KMS-11 (cell line): ENCODE results near the gene TMEM14A.

Source experiments
- H2AFZ ChIP-seq: fragments of 200-600 bp; sonication (generic); 2 replicates; pipeline ENCODE4 v1.6.1; 2016; ENCODE audit warnings: antibody characterized with exemption, mixed run types, low read depth
- H3K27ac ChIP-seq: fragments of 200-600 bp; sonication (generic); 2 replicates; pipeline ENCODE4 v1.6.1; 2016; ENCODE audit warnings: mild to moderate bottlenecking, mixed run types
- H3K27me3 ChIP-seq: fragments of 200-600 bp; sonication (generic); 2 replicates; pipeline ENCODE4 v1.6.1; 2017; ENCODE audit warnings: mild to moderate bottlenecking, low read depth, mixed run types, moderate library complexity; ENCODE audit not compliant: insufficient read depth
- H3K36me3 ChIP-seq: fragments of 200-600 bp; sonication (generic); 2 replicates; pipeline ENCODE4 v1.6.1; 2017; ENCODE audit warnings: mild to moderate bottlenecking, mixed run types; ENCODE audit not compliant: insufficient read depth
- H3K4me1 ChIP-seq: fragments of 200-600 bp; sonication (generic); 2 replicates; pipeline ENCODE4 v1.6.1; 2016; ENCODE audit warnings: mild to moderate bottlenecking, low read depth, mixed run types; ENCODE audit not compliant: poor library complexity, severe bottlenecking
- H3K4me2 ChIP-seq: fragments of 200-600 bp; sonication (generic); 2 replicates; pipeline ENCODE4 v1.7.0; 2016; ENCODE audit warnings: mild to moderate bottlenecking, mixed run types
- H3K4me3 ChIP-seq: fragments of 200-600 bp; sonication (generic); IDR thresholded peaks from 2 replicates; pipeline ENCODE4 v1.6.1; 2017; ENCODE audit warnings: low read depth, low read length, mixed read lengths; ENCODE audit not compliant: insufficient read depth
- H3K79me2 ChIP-seq: fragments of 200-600 bp; sonication (generic); 2 replicates; pipeline ENCODE4 v1.6.1; 2016; ENCODE audit warnings: low read depth, mixed run types; ENCODE audit not compliant: insufficient read depth
- H3K9ac ChIP-seq: fragments of 200-600 bp; sonication (generic); 2 replicates; pipeline ENCODE4 v1.6.1; 2016; ENCODE audit warnings: mild to moderate bottlenecking, mixed run types
- H4K20me1 ChIP-seq: fragments of 200-600 bp; sonication (generic); 2 replicates; pipeline ENCODE4 v1.6.1; 2016; ENCODE audit warnings: mild to moderate bottlenecking, mixed run types; ENCODE audit not compliant: insufficient read depth
- TF ChIP-seq, protein P1 (sequence below): fragments of 200-600 bp; sonication (generic); conservative IDR thresholded peaks from 2 replicates; pipeline ENCODE4 v1.6.1; 2017; ENCODE audit warnings: low read depth, mild to moderate bottlenecking, antibody characterized with exemption, low read length, moderate library complexity, mixed read lengths

The TMEM14A gene

DNA sequence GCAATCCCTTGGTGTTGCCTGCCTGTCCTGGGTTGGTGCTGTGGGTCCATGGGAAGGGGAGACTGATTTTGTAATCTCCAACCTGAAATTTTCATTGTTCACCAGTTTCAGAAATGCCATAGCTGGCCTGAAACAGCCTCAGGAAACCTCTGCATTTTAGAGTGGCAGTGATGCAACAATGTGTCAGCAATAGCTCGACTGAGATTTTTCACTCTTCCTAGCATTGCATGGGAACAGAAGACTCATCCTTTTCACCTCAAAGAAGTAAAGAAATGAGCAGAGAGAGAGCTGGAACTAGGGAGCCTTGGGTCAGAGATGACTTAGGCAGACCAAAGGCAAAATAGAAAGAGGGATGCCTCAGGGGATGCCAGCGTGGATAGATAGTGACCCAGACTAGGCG lies 23.7 kb upstream of the TMEM14A start:
- Histone ChIP-seq H4K20me1 (no peaks in the 10 kb centered on the region), H3K9ac (no peak overlapping the region), H3K79me2 (no peaks in the 10 kb centered on the region), H3K4me2 (peak overlapping the region; percentile 30; the same call in 1 of the 2 replicates), H3K27ac (no peak overlapping the region), H2AFZ (peak overlapping the region; percentile 28; the same call in 1 of the 2 replicates), H3K4me1 (peaks cover 65% of the 10 kb centered on the region), H3K27me3 (no peaks in the 10 kb centered on the region), H3K4me3 (no peak overlapping the region), H3K36me3 (no peaks in the 10 kb centered on the region)
- TF ChIP-seq, protein P1, sequence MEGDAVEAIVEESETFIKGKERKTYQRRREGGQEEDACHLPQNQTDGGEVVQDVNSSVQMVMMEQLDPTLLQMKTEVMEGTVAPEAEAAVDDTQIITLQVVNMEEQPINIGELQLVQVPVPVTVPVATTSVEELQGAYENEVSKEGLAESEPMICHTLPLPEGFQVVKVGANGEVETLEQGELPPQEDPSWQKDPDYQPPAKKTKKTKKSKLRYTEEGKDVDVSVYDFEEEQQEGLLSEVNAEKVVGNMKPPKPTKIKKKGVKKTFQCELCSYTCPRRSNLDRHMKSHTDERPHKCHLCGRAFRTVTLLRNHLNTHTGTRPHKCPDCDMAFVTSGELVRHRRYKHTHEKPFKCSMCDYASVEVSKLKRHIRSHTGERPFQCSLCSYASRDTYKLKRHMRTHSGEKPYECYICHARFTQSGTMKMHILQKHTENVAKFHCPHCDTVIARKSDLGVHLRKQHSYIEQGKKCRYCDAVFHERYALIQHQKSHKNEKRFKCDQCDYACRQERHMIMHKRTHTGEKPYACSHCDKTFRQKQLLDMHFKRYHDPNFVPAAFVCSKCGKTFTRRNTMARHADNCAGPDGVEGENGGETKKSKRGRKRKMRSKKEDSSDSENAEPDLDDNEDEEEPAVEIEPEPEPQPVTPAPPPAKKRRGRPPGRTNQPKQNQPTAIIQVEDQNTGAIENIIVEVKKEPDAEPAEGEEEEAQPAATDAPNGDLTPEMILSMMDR = no peak

DNA sequence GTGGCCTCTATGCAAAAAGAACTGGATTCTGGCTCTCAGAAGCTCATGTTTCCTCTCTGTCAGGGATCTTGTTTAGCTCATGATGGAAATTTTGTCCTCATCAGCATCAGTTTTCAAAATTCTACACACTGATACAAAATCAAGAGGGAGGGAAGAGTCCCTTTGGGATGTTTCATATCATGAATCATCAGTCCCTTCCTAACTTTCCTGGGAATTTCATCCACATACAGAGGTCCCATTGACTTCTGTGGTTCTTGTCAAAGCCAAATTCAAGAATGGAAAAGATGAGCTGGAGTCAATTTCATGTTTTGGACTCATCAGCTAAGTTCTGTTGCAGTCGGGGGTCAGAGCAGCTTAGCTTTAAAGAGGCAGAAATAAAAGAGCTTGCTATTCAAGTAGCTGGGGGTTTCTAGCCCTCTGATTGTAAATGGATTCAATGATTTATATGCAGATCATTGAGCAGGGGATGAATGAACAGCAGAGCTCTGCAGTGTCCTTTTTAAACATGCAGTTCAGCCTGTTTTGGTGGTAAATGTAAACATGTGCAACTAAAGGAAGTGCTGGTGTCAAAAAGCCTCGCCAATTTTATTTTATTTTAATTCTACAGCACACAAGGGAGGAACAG lies 21.3 kb upstream of the TMEM14A start:
- H3K4me1 ChIP-seq = peaks cover 69% of the 10 kb centered on the region
- no peaks in the 10 kb centered on the region for H3K27me3 ChIP-seq
- no peak overlapping the region for H2AFZ ChIP-seq
- no peaks in the 10 kb centered on the region for H4K20me1 ChIP-seq
- no peaks in the 10 kb centered on the region for H3K79me2 ChIP-seq
- no peak overlapping the region; the same call in 1 of the 2 replicates for H3K4me2 ChIP-seq
- no peak overlapping the region for H3K4me3 ChIP-seq
- H3K9ac ChIP-seq = no peak overlapping the region
- no peak overlapping the region for H3K27ac ChIP-seq
- H3K36me3 ChIP-seq = no peaks in the 10 kb centered on the region
- TF ChIP-seq, protein P1 = no peak

- Histone ChIP-seq H3K79me2 (no peaks in the 10 kb centered on the region), H4K20me1 (no peaks in the 10 kb centered on the region), H2AFZ (peak overlapping the region; percentile 38; the same call in 1 of the 2 replicates), H3K27ac (no peak overlapping the region), H3K4me3 (no peak overlapping the region), H3K4me1 (peaks cover 67% of the 10 kb centered on the region), H3K27me3 (no peaks in the 10 kb centered on the region), H3K9ac (no peak overlapping the region), H3K36me3 (no peaks in the 10 kb centered on the region), H3K4me2 (peak overlapping the region; percentile 51)
- TF ChIP-seq, protein P1 = no peak
Measured at GRCh38 chr6:52650941-52651340, 20.0 kb upstream of the TMEM14A start.

GRCh38 chr6:52653151-52653550 lies 17.8 kb upstream of the TMEM14A start:
- Histone ChIP-seq H3K9ac (no peak overlapping the region), H3K27me3 (no peaks in the 10 kb centered on the region), H3K36me3 (no peaks in the 10 kb centered on the region), H3K4me3 (no peak overlapping the region), H3K79me2 (no peaks in the 10 kb centered on the region), H4K20me1 (no peaks in the 10 kb centered on the region), H2AFZ (no peak overlapping the region), H3K4me2 (no peak overlapping the region), H3K27ac (no peak overlapping the region), H3K4me1 (peaks cover 44% of the 10 kb centered on the region)
- TF ChIP-seq, protein P1 = no peak
